Germinal center (tissue), 1 donor: ENCODE data around the gene SVEP1.
"Not testable (repeated sequence)": the region's sequence is repeated elsewhere in the genome, so short reads cannot be mapped to it uniquely, and the experiment has no call there.

Experiments used
- DNase-seq: peaks from one replicate; pipeline ENCODE4 v3.0.0; 2012; ENCODE audit warnings: mixed read lengths, low spot score

SVEP1 gene

GRCh38 chr9:110364451-110364850, 215.1 kb downstream of the SVEP1 start:
- DNase-seq = no peak

- not testable (repeated sequence) for DNase-seq
Measured at GRCh38 chr9:110358992-110359391, 220.5 kb downstream of the SVEP1 start.

GRCh38 chr9:110357505-110357904, 222.0 kb downstream of the SVEP1 start:
- DNase-seq = no peak

- DNase-seq = no peak
Measured at GRCh38 chr9:110356639-110357395, 222.7 kb downstream of the SVEP1 start.

- DNase-seq = no peak
Measured at GRCh38 chr9:110355911-110356310, 223.6 kb downstream of the SVEP1 start.

GRCh38 chr9:110351009-110351467, 228.5 kb downstream of the SVEP1 start:
- no peak for DNase-seq

GRCh38 chr9:110346325-110346724, 233.2 kb downstream of the SVEP1 start:
- DNase-seq = no peak

- no peak for DNase-seq
Measured at GRCh38 chr9:110344821-110345220, 234.7 kb downstream of the SVEP1 start.

GRCh38 chr9:110343551-110343950, 236.0 kb downstream of the SVEP1 start:
- no peak for DNase-seq

GRCh38 chr9:110340306-110340705, 239.2 kb downstream of the SVEP1 start:
- no peak for DNase-seq

GRCh38 chr9:110338143-110338542, 241.4 kb downstream of the SVEP1 start:
- DNase-seq = no peak

GRCh38 chr9:110337727-110338126, 241.8 kb downstream of the SVEP1 start, which contains the start of gene TXNDC8:
Gene TXNDC8, minus strand, starts transcription at chr9:110337863.
- no peak for DNase-seq

GRCh38 chr9:110336363-110336762, 243.2 kb downstream of the SVEP1 start:
- no peak for DNase-seq

GRCh38 chr9:110334871-110335270, 244.7 kb downstream of the SVEP1 start:
- DNase-seq = no peak

GRCh38 chr9:110334183-110334582, 245.4 kb downstream of the SVEP1 start:
- DNase-seq = no peak

- DNase-seq = no peak
Measured at GRCh38 chr9:110332766-110333165, 246.8 kb downstream of the SVEP1 start.

GRCh38 chr9:110330484-110331105, 248.9 kb downstream of the SVEP1 start:
- DNase-seq = no peak

GRCh38 chr9:110329639-110330230, 249.8 kb downstream of the SVEP1 start:
- DNase-seq = no peak

GRCh38 chr9:110328763-110329162, 250.8 kb downstream of the SVEP1 start:
- DNase-seq = no peak

- no peak for DNase-seq
Measured at GRCh38 chr9:110327716-110328115, 251.8 kb downstream of the SVEP1 start.

- DNase-seq = no peak
Measured at GRCh38 chr9:110323818-110324217, 255.7 kb downstream of the SVEP1 start.

- DNase-seq = no peak
Measured at GRCh38 chr9:110320651-110321445, 258.7 kb downstream of the SVEP1 start.
